IPS-15b (cell line): ENCODE results near the gene SLC9A9.

Experiments used
- H3K27me3 ChIP-seq: one replicate; pipeline ENCODE4 v1.6.1; 2013; ENCODE audit warnings: low read length; ENCODE audit not compliant: control insufficient read depth, insufficient read depth
- H3K36me3 ChIP-seq: one replicate; pipeline ENCODE4 v1.6.1; 2013; ENCODE audit warnings: low read length; ENCODE audit not compliant: control insufficient read depth, insufficient read depth
- H3K4me1 ChIP-seq: one replicate; pipeline ENCODE4 v1.6.1; 2013; ENCODE audit warnings: mild to moderate bottlenecking, low read length; ENCODE audit not compliant: control insufficient read depth, insufficient read depth
- H3K4me3 ChIP-seq: one replicate; pipeline ENCODE4 v1.5.1; 2013; ENCODE audit warnings: low read depth, low read length
- H3K9ac ChIP-seq: one replicate; pipeline ENCODE4 v1.6.1; 2013; ENCODE audit warnings: low read depth, mild to moderate bottlenecking, low read length
- H3K9me3 ChIP-seq: one replicate; pipeline ENCODE4 v1.6.1; 2013; ENCODE audit warnings: mild to moderate bottlenecking, low read length; ENCODE audit not compliant: control insufficient read depth, insufficient read depth

The SLC9A9 gene

GRCh38 chr3:143475981-143476380, 372.3 kb downstream of the SLC9A9 start:
- H3K27me3 ChIP-seq = no peaks in the 10 kb centered on the region
- H3K4me1 ChIP-seq = peaks cover 4% of the 10 kb centered on the region
- H3K9ac ChIP-seq = no peak overlapping the region
- H3K4me3 ChIP-seq = no peak overlapping the region
- H3K9me3 ChIP-seq = no peaks in the 10 kb centered on the region
- no peaks in the 10 kb centered on the region for H3K36me3 ChIP-seq

GRCh38 chr3:143472731-143473523, 375.3 kb downstream of the SLC9A9 start:
- peaks cover 4% of the 10 kb centered on the region for H3K4me1 ChIP-seq
- no peaks in the 10 kb centered on the region for H3K36me3 ChIP-seq
- no peaks in the 10 kb centered on the region for H3K27me3 ChIP-seq
- H3K4me3 ChIP-seq = no peak overlapping the region
- H3K9ac ChIP-seq = no peak overlapping the region
- H3K9me3 ChIP-seq = no peaks in the 10 kb centered on the region

GRCh38 chr3:143471705-143472104, 376.6 kb downstream of the SLC9A9 start:
- H3K4me1 ChIP-seq = no peaks in the 10 kb centered on the region
- H3K4me3 ChIP-seq = no peak overlapping the region
- no peaks in the 10 kb centered on the region for H3K36me3 ChIP-seq
- no peaks in the 10 kb centered on the region for H3K9me3 ChIP-seq
- no peak overlapping the region for H3K9ac ChIP-seq
- no peaks in the 10 kb centered on the region for H3K27me3 ChIP-seq

GRCh38 chr3:143469159-143469558, 379.1 kb downstream of the SLC9A9 start:
- Histone ChIP-seq H3K4me1 (no peaks in the 10 kb centered on the region), H3K9me3 (no peaks in the 10 kb centered on the region), H3K27me3 (no peaks in the 10 kb centered on the region), H3K4me3 (no peak overlapping the region), H3K9ac (no peak overlapping the region), H3K36me3 (no peaks in the 10 kb centered on the region)

GRCh38 chr3:143465666-143466065, 382.6 kb downstream of the SLC9A9 start:
- no peak overlapping the region for H3K4me3 ChIP-seq
- no peaks in the 10 kb centered on the region for H3K4me1 ChIP-seq
- no peaks in the 10 kb centered on the region for H3K9me3 ChIP-seq
- H3K27me3 ChIP-seq = no peaks in the 10 kb centered on the region
- H3K9ac ChIP-seq = no peak overlapping the region
- H3K36me3 ChIP-seq = no peaks in the 10 kb centered on the region

- H3K4me1 ChIP-seq = no peaks in the 10 kb centered on the region
- no peaks in the 10 kb centered on the region for H3K27me3 ChIP-seq
- H3K36me3 ChIP-seq = no peaks in the 10 kb centered on the region
- no peak overlapping the region for H3K4me3 ChIP-seq
- no peak overlapping the region for H3K9ac ChIP-seq
- no peaks in the 10 kb centered on the region for H3K9me3 ChIP-seq
Observed at GRCh38 chr3:143464850-143465249, 383.4 kb downstream of the SLC9A9 start.

GRCh38 chr3:143455480-143455879, 392.8 kb downstream of the SLC9A9 start:
- H3K4me3 ChIP-seq = no peak overlapping the region
- no peaks in the 10 kb centered on the region for H3K27me3 ChIP-seq
- no peak overlapping the region for H3K9ac ChIP-seq
- H3K9me3 ChIP-seq = no peaks in the 10 kb centered on the region
- no peaks in the 10 kb centered on the region for H3K36me3 ChIP-seq
- no peaks in the 10 kb centered on the region for H3K4me1 ChIP-seq

- Histone ChIP-seq H3K9ac (no peak overlapping the region), H3K4me3 (no peak overlapping the region), H3K36me3 (no peaks in the 10 kb centered on the region), H3K4me1 (no peaks in the 10 kb centered on the region), H3K27me3 (no peaks in the 10 kb centered on the region), H3K9me3 (no peaks in the 10 kb centered on the region)
Observed at GRCh38 chr3:143450632-143451031, 397.6 kb downstream of the SLC9A9 start.

- Histone ChIP-seq H3K4me1 (no peaks in the 10 kb centered on the region), H3K9me3 (no peaks in the 10 kb centered on the region)
Observed at GRCh38 chr3:143447491-143447890, 400.8 kb downstream of the SLC9A9 start.

GRCh38 chr3:143445118-143445517, 403.1 kb downstream of the SLC9A9 start:
- Histone ChIP-seq H3K9me3 (no peaks in the 10 kb centered on the region), H3K27me3 (no peaks in the 10 kb centered on the region), H3K4me1 (no peaks in the 10 kb centered on the region), H3K36me3 (no peaks in the 10 kb centered on the region), H3K9ac (no peak overlapping the region), H3K4me3 (no peak overlapping the region)

More at GRCh38 chr3:143447491-143447890, 400.8 kb downstream of the SLC9A9 start:
- H3K36me3 ChIP-seq = no peaks in the 10 kb centered on the region
- H3K27me3 ChIP-seq = no peaks in the 10 kb centered on the region
- H3K4me3 ChIP-seq = no peak overlapping the region
- no peak overlapping the region for H3K9ac ChIP-seq

- Histone ChIP-seq H3K4me1 (no peaks in the 10 kb centered on the region), H3K36me3 (no peaks in the 10 kb centered on the region), H3K27me3 (no peaks in the 10 kb centered on the region), H3K4me3 (no peak overlapping the region), H3K9ac (no peak overlapping the region), H3K9me3 (no peaks in the 10 kb centered on the region)
Observed at GRCh38 chr3:143443851-143444331, 404.4 kb downstream of the SLC9A9 start.

GRCh38 chr3:143442814-143443447, 405.3 kb downstream of the SLC9A9 start:
- Histone ChIP-seq H3K36me3 (no peaks in the 10 kb centered on the region), H3K9ac (no peak overlapping the region), H3K9me3 (no peaks in the 10 kb centered on the region), H3K27me3 (no peaks in the 10 kb centered on the region), H3K4me1 (no peaks in the 10 kb centered on the region), H3K4me3 (no peak overlapping the region)
